ENCODE results near the gene TTN.

TTN gene

DNA sequence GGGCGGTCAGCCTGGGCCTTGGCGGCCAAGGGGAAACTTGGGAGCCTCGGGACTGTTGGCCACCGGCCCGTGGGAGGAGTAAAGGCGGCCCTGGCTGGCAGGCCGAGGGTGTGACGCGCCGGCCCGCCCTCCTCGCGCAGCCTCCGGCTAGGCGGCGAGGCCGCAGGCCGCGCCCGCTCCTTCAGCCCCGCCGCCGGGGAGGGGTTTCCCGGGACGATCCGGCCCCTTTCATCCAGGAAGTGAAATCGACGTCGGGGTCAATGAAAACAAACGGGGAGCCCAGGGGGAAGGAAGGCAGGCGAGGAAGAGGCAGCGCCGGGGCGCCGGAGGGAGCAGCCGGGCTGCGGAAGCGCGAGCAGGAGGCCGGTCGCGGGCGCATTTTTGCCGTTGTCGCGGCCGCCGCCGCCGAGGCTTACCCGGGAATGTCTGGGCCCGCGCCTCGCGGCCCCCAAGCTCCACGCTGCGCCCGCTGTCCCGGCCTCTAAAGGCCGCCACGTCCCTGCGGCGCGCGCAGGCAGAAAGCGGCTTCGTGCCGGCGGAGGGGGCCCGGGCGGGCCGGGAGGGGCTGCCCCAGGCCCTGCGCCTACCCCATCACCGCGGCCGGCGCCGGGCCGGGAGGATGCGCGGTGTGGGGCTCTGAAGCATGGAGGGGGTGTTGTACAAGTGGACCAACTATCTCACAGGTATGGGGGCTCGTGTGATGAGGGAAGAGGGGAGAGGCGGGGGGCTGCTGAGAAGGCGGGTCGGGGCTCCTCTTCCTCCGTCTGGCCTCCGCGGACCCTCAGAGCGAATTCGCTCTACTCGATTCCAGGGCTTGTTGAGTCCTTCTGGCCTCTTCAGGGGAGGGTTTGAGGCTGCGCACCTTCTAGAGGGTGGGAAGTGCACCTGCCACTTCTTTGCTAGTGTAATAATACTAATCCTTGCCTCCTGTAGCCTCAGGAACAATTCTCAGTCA lies 326.7 kb downstream of the TTN start, which contains the start of gene PLEKHA3:
TSS of gene PLEKHA3 (plus strand) at position 231 of the 955 bp plus-strand sequence. CDS start at position 644, 413 bp downstream.
- peak; percentile 90 for DNase-seq

GRCh38 chr2:178479758-178480226 lies 327.4 kb downstream of the TTN start:
- no peak for DNase-seq

DNA sequence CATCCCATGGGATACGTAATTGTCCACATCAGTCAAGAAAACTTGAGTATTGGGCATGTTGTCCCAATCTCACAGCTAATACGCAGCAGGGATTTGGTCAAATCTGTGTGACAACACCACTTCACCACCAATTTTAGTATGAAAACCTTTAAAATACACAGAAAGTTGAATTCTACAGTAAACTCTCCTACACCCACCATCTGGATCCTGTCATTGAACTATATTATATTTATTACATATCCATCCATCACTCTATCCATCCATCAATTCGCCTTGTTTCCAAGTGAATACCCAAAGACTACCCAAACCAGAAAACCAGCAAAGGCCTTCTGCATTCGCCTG lies 328.0 kb downstream of the TTN start:
- DNase-seq, result no peak

DNA sequence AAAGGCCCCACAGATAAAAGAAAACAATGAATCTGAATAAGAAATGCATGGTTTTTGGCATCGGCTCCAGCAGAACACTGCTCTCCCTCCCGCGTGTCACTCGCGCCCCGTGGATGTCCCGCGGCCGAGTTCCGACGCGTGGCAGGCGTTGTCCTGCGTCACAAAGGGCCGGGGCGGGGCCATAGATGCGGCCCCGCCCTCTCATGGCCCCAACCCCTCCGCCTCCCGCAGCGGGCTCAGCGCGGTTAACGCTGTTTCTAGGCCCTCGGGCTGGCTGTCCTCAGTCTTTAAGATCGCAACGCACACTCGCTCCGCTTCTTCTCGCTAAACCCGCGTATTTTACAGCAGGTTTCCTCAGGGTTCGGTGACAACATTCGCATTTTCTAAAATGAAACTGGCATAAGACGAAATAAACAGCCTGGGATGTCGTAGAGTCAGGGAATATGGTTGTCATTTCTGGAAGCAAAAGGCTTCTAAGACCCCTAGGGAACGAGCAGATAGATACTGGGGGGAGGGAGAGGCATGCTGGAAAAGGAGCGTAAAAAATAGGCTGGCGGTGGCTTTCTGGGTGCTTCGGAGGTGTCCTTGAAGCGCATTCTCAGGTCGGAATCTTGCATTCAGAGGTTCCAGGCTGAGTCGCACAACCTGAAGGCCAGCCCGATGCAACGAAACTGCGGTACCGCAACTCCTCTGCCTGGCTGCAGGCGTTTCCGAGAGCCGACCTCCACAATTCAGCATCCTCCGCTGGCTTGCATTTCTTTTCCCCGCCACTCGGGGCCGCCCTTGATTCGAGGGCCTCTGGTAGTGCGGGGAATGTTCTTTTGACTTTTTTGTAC lies 328.6 kb downstream of the TTN start, which contains the start of gene FKBP7:
TSS of gene FKBP7 (minus strand) at position 162 of the 836 bp plus-strand sequence. CDS start at position 61, 101 bp downstream.
- DNase-seq, result peak; percentile 94

GRCh38 chr2:178478130-178478438 lies 329.1 kb downstream of the TTN start:
- no peak for DNase-seq

- no peak for DNase-seq
Measured at GRCh38 chr2:178477443-178478129, 329.6 kb downstream of the TTN start.

DNA sequence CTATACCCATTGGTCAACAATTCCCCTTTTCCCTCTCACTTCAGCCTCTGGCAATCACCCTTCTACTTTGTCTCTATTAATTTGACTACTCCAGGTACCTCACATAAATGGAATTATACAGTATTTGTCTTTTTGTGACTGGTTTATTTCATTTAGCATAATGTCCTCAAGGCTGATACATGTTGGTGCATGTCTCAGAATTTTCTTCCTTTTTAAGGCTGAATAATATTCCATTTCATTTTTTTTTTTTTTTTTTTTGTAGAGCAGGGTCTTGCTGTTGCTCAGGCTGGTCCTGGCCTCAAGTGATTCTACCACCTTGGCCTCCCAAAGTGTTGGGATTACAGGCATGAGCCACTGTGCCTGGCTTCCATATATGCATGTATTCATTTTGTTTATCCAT lies 330.7 kb downstream of the TTN start:
- no peak for DNase-seq

All from RPMI8226 (cell line).